Trophoblast cell (in vitro differentiated cells and primary cell): ENCODE measurements around the gene DNAH3.

Source experiments
- DNase-seq, 2 donors: peaks; one replicate each; pipeline ENCODE4 v3.0.0-alpha.2; 2016
- H2AFZ ChIP-seq: 2 replicates; pipeline ENCODE4 v1.6.1; 2013; ENCODE audit warnings: low read length, moderate library complexity, mild to moderate bottlenecking; ENCODE audit not compliant: insufficient read depth, poor library complexity
- H2AK5ac ChIP-seq: 2 replicates; pipeline ENCODE4 v1.6.1; 2013; ENCODE audit warnings: mild to moderate bottlenecking, low read length
- H2BK120ac ChIP-seq: 2 replicates; pipeline ENCODE4 v1.6.1; 2013; ENCODE audit warnings: low read length, mild to moderate bottlenecking, moderate library complexity; ENCODE audit not compliant: insufficient read depth, poor library complexity
- H2BK12ac ChIP-seq: 2 replicates; pipeline ENCODE4 v1.6.1; 2013; ENCODE audit warnings: mild to moderate bottlenecking, low read length, moderate library complexity
- H2BK5ac ChIP-seq: 2 replicates; pipeline ENCODE4 v1.6.1; 2013; ENCODE audit warnings: low read length, low read depth, moderate library complexity, mild to moderate bottlenecking; ENCODE audit not compliant: poor library complexity
- H3K14ac ChIP-seq: 2 replicates; pipeline ENCODE4 v1.6.1; 2013; ENCODE audit warnings: mild to moderate bottlenecking, low read length
- H3K18ac ChIP-seq: 2 replicates; pipeline ENCODE4 v1.6.1; 2013; ENCODE audit warnings: mild to moderate bottlenecking, low read length
- H3K23ac ChIP-seq: 2 replicates; pipeline ENCODE4 v1.6.1; 2013; ENCODE audit warnings: low read length
- H3K27ac ChIP-seq: 2 replicates; pipeline ENCODE4 v1.5.1; 2013; ENCODE audit warnings: low read depth, mild to moderate bottlenecking, inconsistent platforms, low read length, moderate library complexity
- H3K27me3 ChIP-seq: 2 replicates; pipeline ENCODE4 v1.6.1; 2013; ENCODE audit warnings: inconsistent platforms, mild to moderate bottlenecking, low read length, moderate library complexity; ENCODE audit not compliant: insufficient read depth
- H3K36me3 ChIP-seq, 2 experiments: 1 replicate in 1 of 2; 2 replicates in 1 of 2; pipeline ENCODE4 v1.6.1; 2013; ENCODE audit warnings: low read length in 2 of 2, mild to moderate bottlenecking in 2 of 2, moderate library complexity in 1 of 2; ENCODE audit not compliant: insufficient read depth in 2 of 2, control insufficient read depth in 1 of 2
- H3K4ac ChIP-seq: 2 replicates; pipeline ENCODE4 v1.6.1; 2013; ENCODE audit warnings: low read depth, mild to moderate bottlenecking, low read length, moderate library complexity
- H3K4me1 ChIP-seq, 2 experiments: 1 replicate in 1 of 2; 2 replicates in 1 of 2; pipeline ENCODE4 v1.6.1; 2013; ENCODE audit warnings: low read length in 2 of 2, mild to moderate bottlenecking in 2 of 2, moderate library complexity in 1 of 2; ENCODE audit not compliant: insufficient read depth in 2 of 2, control insufficient read depth in 1 of 2
- H3K4me2 ChIP-seq: 2 replicates; pipeline ENCODE4 v1.6.1; 2013; ENCODE audit warnings: inconsistent platforms, mild to moderate bottlenecking, low read length, moderate library complexity
- H3K4me3 ChIP-seq: 2 replicates; pipeline ENCODE4 v1.5.1; 2013; ENCODE audit warnings: mild to moderate bottlenecking, low read depth, low read length, inconsistent platforms
- H3K79me1 ChIP-seq: one replicate; pipeline ENCODE4 v1.6.1; 2013; ENCODE audit warnings: low read length
- H3K79me2 ChIP-seq: 2 replicates; pipeline ENCODE4 v1.6.1; 2013; ENCODE audit warnings: low read length, mild to moderate bottlenecking; ENCODE audit not compliant: control insufficient read depth, insufficient read depth, poor library complexity
- H3K9ac ChIP-seq: 2 replicates; pipeline ENCODE4 v1.6.1; 2013; ENCODE audit warnings: mild to moderate bottlenecking, low read length
- H3K9me3 ChIP-seq: 2 replicates; pipeline ENCODE4 v1.6.1; 2013; ENCODE audit warnings: low read depth, mild to moderate bottlenecking, control low read depth, inconsistent platforms, low read length; ENCODE audit not compliant: insufficient read depth
- H4K12ac ChIP-seq: 2 replicates; pipeline ENCODE4 v1.6.1; 2013; ENCODE audit warnings: low read depth, mild to moderate bottlenecking, low read length, moderate library complexity
- H4K8ac ChIP-seq: 2 replicates; pipeline ENCODE4 v1.6.1; 2013; ENCODE audit warnings: low read depth, mild to moderate bottlenecking, low read length, moderate library complexity
- H4K91ac ChIP-seq: one replicate; pipeline ENCODE4 v1.6.1; 2013; ENCODE audit warnings: low read depth, mild to moderate bottlenecking, low read length, moderate library complexity
- WGBS: extraction: QIAGEN DNeasy Blood & Tissue Kit; methylation state at CpG from one replicate; pipeline ENCODE4 v1.1.7; 2013; ENCODE audit warnings: missing lambda C conversion rate; ENCODE audit not compliant: insufficient read length, insufficient coverage; ENCODE audit errors: extremely low coverage; 5-methylcytosine and 5-hydroxymethylcytosine counted together

The DNAH3 gene

DNA sequence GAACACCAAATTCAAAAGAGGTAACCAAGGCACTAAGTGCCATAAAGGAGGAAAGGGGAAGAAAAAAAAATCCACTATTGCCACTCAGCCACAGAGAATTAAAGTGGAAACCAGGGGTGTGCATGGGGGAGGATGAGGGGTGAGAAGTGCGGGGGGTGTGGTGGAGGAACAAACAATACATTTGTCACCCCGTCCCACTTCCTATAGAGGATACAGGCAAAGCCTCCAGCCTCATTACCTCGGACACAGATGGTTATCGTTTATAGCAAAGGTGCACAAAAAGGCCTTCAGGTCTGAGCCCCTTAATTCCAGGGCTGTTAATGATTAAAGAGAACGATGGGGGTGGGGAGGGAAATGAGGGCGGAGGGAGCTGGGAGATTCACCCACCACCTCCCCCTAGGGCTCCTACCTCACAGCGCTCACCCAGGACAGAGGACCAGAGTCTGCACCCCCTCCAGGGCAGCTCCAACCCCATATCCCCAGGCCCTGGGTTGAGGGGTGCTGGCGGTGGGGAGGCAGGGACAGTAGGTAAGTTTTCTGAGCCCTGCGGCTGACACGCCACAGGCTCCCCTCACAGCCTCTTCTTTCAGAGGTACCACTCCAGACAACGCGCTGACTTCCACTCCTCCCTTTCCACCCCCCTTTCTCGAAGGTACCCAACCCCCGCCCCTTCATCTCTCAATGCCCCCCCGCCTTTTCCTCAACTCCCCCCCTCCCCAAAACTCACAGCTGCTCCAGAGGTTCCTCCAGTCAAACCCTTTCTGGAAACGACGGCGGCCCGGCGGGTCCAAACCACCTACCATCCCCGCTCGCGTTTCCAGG is 251.0 kb downstream of the DNAH3 start:
- Histone ChIP-seq H2AK5ac (peak overlapping the region; percentile 84), H3K14ac (peak overlapping the region; percentile 82), H3K79me1 (peaks cover 19% of the 10 kb centered on the region), H4K8ac (peak overlapping the region; percentile 77), H3K79me2 (peaks cover 12% of the 10 kb centered on the region), H3K27me3 (no peaks in the 10 kb centered on the region), H2AFZ (peak overlapping the region; percentile 38), H2BK120ac (no peak overlapping the region), H2BK5ac (peak overlapping the region; percentile 52), H3K9ac (peak overlapping the region; percentile 83), H3K23ac (no peak overlapping the region), H3K27ac (no peak overlapping the region), H3K18ac (peak overlapping the region; percentile 58), H3K4ac (peak overlapping the region; percentile 75), H3K9me3 (no peaks in the 10 kb centered on the region), H4K91ac (peak overlapping the region; percentile 36), H3K4me3 (peak overlapping the region; percentile 87), H4K12ac (no peak overlapping the region), H3K4me1 (peaks cover 3 to 6% of the 10 kb centered on the region in 2 experiments), H3K36me3 (peaks cover 0 to 7% of the 10 kb centered on the region in 2 experiments), H2BK12ac (peak overlapping the region; percentile 55), H3K4me2 (peak overlapping the region; percentile 88)
- peak in 1 of 2 donors; percentile 19 for DNase-seq
- no CpG with 5 or more reads among the region's 23 CpGs for WGBS

DNA sequence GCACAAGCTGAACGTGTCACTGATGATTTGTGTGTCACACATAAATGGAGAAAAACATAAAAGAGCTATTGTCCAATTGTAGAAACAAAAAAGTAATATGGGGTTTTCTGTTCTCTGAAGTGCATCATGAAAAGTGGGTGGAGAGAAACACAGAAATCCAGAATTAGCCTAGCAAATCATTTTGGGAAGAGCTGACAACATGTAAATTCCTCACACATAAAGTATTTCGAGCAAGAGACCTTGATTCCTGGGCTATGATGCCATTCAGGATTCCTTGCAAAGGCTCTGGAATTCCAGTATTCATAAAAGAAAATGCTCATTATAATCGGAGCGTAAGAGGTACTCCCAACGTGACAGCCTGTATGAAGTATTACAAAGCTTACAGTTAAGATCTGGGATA is 251.6 kb downstream of the DNAH3 start:
- Histone ChIP-seq H3K27ac (no peak overlapping the region), H3K79me1 (peaks cover 19% of the 10 kb centered on the region), H3K23ac (no peak overlapping the region), H3K9me3 (no peaks in the 10 kb centered on the region), H2BK12ac (no peak overlapping the region), H3K4me2 (peak overlapping the region; percentile 88), H3K27me3 (no peaks in the 10 kb centered on the region), H4K91ac (no peak overlapping the region), H2BK5ac (no peak overlapping the region), H2BK120ac (no peak overlapping the region), H3K4me1 (peaks cover 3 to 6% of the 10 kb centered on the region in 2 experiments), H2AK5ac (no peak overlapping the region), H3K18ac (no peak overlapping the region), H2AFZ (no peak overlapping the region), H3K4me3 (no peak overlapping the region), H3K14ac (no peak overlapping the region), H4K12ac (no peak overlapping the region), H4K8ac (no peak overlapping the region), H3K36me3 (peaks cover 0 to 11% of the 10 kb centered on the region in 2 experiments), H3K9ac (no peak overlapping the region), H3K79me2 (peaks cover 12% of the 10 kb centered on the region), H3K4ac (peak overlapping the region; percentile 41)
- DNase-seq, result peak in 1 of 2 donors; percentile 84
- no CpG with 5 or more reads among the region's 5 CpGs for WGBS

DNA sequence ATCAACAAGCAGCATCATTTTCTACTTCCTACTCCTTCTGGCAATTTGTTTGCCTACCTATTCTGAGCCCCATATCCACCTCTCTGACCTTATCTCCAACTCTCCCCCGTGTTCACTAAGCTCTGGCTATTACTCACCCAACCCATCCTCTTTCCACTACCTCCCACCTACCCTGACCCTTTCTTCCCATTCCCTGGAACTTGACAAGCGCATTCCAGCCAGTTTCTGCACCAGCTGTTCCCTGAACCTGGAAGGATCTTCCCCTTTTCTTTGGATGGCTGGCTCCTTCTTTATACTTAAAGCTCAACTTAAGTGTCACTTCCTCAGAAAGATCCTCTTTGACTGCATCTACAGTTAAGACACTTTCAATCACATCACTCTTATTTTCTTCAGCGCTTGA is 252.7 kb downstream of the DNAH3 start:
- peaks cover 0 to 13% of the 10 kb centered on the region in 2 experiments for H3K36me3 ChIP-seq
- H2BK120ac ChIP-seq, result no peak overlapping the region
- no peak overlapping the region for H2BK12ac ChIP-seq
- H3K79me1 ChIP-seq, result peaks cover 19% of the 10 kb centered on the region
- no peak overlapping the region for H3K4ac ChIP-seq
- no peak overlapping the region for H4K8ac ChIP-seq
- no peak overlapping the region for H3K27ac ChIP-seq
- H3K27me3 ChIP-seq, result no peaks in the 10 kb centered on the region
- H3K14ac ChIP-seq, result no peak overlapping the region
- no peak overlapping the region for H4K12ac ChIP-seq
- H3K18ac ChIP-seq, result no peak overlapping the region
- WGBS, result no CpG with 5 or more reads among the region's 3 CpGs
- H3K4me3 ChIP-seq, result no peak overlapping the region
- H2BK5ac ChIP-seq, result no peak overlapping the region
- no peak for DNase-seq
- no peak overlapping the region for H3K9ac ChIP-seq
- H3K9me3 ChIP-seq, result no peaks in the 10 kb centered on the region
- no peak overlapping the region for H4K91ac ChIP-seq
- H3K79me2 ChIP-seq, result peaks cover 12% of the 10 kb centered on the region
- H3K4me2 ChIP-seq, result peak overlapping the region; percentile 2
- no peak overlapping the region for H2AK5ac ChIP-seq
- no peak overlapping the region for H2AFZ ChIP-seq
- H3K4me1 ChIP-seq, result peaks cover 3 to 6% of the 10 kb centered on the region in 2 experiments
- no peak overlapping the region for H3K23ac ChIP-seq

DNA sequence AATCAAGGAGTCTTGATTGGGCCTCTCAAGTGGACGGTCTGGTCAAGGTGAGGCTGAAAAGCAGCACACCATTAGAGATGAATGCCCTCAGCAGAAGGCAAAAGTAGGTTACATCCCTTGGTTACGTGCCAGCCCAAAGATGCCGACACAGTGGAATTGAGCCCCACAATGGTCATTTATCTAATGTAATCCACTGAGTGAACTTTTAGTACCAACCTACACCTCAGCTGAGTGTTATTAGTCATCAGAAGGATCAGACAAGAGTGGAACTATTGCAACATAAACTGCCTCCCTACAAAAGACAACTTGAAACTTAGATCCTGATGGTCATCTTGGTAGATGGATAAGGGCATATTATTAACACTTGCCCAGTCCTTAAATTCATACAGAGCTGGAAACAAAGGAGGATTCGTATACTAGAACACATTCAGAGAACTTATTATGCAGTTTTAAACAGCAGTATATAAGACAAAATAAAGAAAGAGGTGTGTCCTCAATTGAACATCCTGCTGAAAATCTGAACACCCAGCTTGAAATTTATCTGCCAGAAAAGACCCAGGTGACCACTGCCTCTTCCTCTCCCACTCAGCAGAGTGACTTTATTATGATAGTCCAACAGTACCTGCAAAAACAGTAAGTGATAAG is 253.3 kb downstream of the DNAH3 start:
- Histone ChIP-seq H3K27ac (no peak overlapping the region), H3K79me1 (peaks cover 19% of the 10 kb centered on the region)

More for the DNA sequence above, 253.3 kb downstream of the DNAH3 start:
- Histone ChIP-seq H3K18ac (no peak overlapping the region), H2BK120ac (no peak overlapping the region), H3K9ac (no peak overlapping the region), H3K4me2 (no peak overlapping the region), H2BK5ac (no peak overlapping the region), H3K4ac (peak overlapping the region; percentile 60), H4K91ac (no peak overlapping the region), H3K36me3 (peaks cover 0 to 13% of the 10 kb centered on the region in 2 experiments), H4K8ac (no peak overlapping the region), H3K14ac (no peak overlapping the region), H3K4me3 (no peak overlapping the region), H3K27me3 (no peaks in the 10 kb centered on the region), H4K12ac (no peak overlapping the region), H2BK12ac (no peak overlapping the region), H2AK5ac (no peak overlapping the region), H3K79me2 (peaks cover 12% of the 10 kb centered on the region), H3K9me3 (no peaks in the 10 kb centered on the region), H3K4me1 (peaks cover 3 to 6% of the 10 kb centered on the region in 2 experiments), H2AFZ (no peak overlapping the region), H3K23ac (no peak overlapping the region)
- WGBS, result no CpG with 5 or more reads among the region's 4 CpGs
- DNase-seq, result peak in 1 of 2 donors; percentile 57
